HepG2 (cell line): ENCODE measurements around the gene RNASE13. TPM values are rescaled to one million over a fixed set of nuclear protein-coding genes. Genes with fewer than 3 reads are reported as not detected.

Experiments used
- ARID4A ChIP-seq: sonication (generic); formaldehyde crosslinking; IDR thresholded peaks from 2 replicates; pipeline ENCODE4 v1.5.0; 2020; ENCODE audit warnings: mild to moderate bottlenecking, missing genetic modification reagents, borderline replicate concordance
- CENPX ChIP-seq: sonication (generic); formaldehyde crosslinking; IDR thresholded peaks from 2 replicates; pipeline ENCODE4 v1.9.0; 2021; ENCODE audit warnings: mild to moderate bottlenecking, missing genetic modification reagents, moderate library complexity
- ETV5 ChIP-seq: IDR thresholded peaks from 2 replicates; pipeline ENCODE4 v1.6.1; 2018; ENCODE audit warnings: missing biosample characterization, missing genetic modification reagents, inconsistent platforms, borderline replicate concordance
- FOSL1 ChIP-seq: sonication (generic); formaldehyde crosslinking; IDR thresholded peaks from 2 replicates; pipeline ENCODE4 v1.9.0; 2021; ENCODE audit warnings: missing genetic modification reagents, borderline replicate concordance
- GATAD2A ChIP-seq: IDR thresholded peaks from 2 replicates; pipeline ENCODE4 v1.6.1; 2016
- HNF4A ChIP-seq: sonication (generic); formaldehyde crosslinking; IDR thresholded peaks from 2 replicates; pipeline ENCODE4 v1.4.0; 2020; ENCODE audit warnings: missing genetic modification reagents
- MED1 ChIP-seq: sonication (generic); formaldehyde crosslinking; IDR thresholded peaks from 2 replicates; pipeline ENCODE4 v1.4.0; 2020; ENCODE audit warnings: missing genetic modification reagents
- POGZ ChIP-seq: sonication (generic); formaldehyde crosslinking; IDR thresholded peaks from 2 replicates; pipeline ENCODE4 v1.4.0; 2020; ENCODE audit warnings: mild to moderate bottlenecking, missing genetic modification reagents
- SRSF4 ChIP-seq: fragments of 200-400 bp; formaldehyde crosslinking; IDR thresholded peaks from one replicate; pipeline ENCODE4 v1.6.1; 2018; ENCODE audit warnings: mild to moderate bottlenecking, low read depth, low read length, moderate library complexity; ENCODE audit not compliant: poor library complexity, severe bottlenecking
- TBX2 ChIP-seq: sonication (generic); formaldehyde crosslinking; IDR thresholded peaks from 2 replicates; pipeline ENCODE4 v1.5.0; 2020; ENCODE audit warnings: missing genetic modification reagents, mild to moderate bottlenecking, borderline replicate concordance
- ZFX ChIP-seq: sonication (generic); formaldehyde crosslinking; IDR thresholded peaks from 2 replicates; pipeline ENCODE4 v1.4.0; 2020; ENCODE audit warnings: mild to moderate bottlenecking, low read depth, missing genetic modification reagents, moderate library complexity
- ZNF572 ChIP-seq: sonication (generic); formaldehyde crosslinking; IDR thresholded peaks from 2 replicates; pipeline ENCODE4 v1.5.1; 2020; ENCODE audit warnings: mild to moderate bottlenecking, missing genetic modification reagents
- ZNF777 ChIP-seq: sonication (generic); formaldehyde crosslinking; IDR thresholded peaks from 2 replicates; pipeline ENCODE4 v1.4.0; 2020; ENCODE audit warnings: missing genetic modification reagents
- polyA plus RNA-seq, 8 experiments: library from polyadenylated mRNA; depleted of rRNA in 3 of 8; stranded (reverse) in 7 of 8; unstranded in 1 of 8; fragments of >200 nt; fragmentation: Illumina TruSeq in 4 of 8; extraction: Trizol in 4 of 8; gene quantifications; 2 replicates each; pipeline versions ENCODE4 v1.2.1 to v1.2.3, GENCODE V29; 2011 to 2016; ENCODE audit warnings: low read depth in 4 of 8, missing spikeins in 1 of 8, mixed read lengths in 1 of 8; ENCODE audit not compliant: insufficient read depth in 1 of 8
- total RNA-seq, 5 experiments: library from RNA; depleted of rRNA; stranded (reverse); fragments of >200 nt; fragmentation: Illumina TruSeq; extraction: Trizol; gene quantifications; 2 replicates each; pipeline ENCODE4 v1.2.3, GENCODE V29; 2016; ENCODE audit warnings: low read depth in 1 of 5
- TF ChIP-seq, protein P1 (sequence below): sonication (generic); formaldehyde crosslinking; IDR thresholded peaks from 2 replicates; pipeline ENCODE4 v1.4.0; 2020; ENCODE audit warnings: missing genetic modification reagents
- TF ChIP-seq, protein P2 (sequence below): sonication (generic); formaldehyde crosslinking; IDR thresholded peaks from 2 replicates; pipeline ENCODE4 v1.5.1; 2020; ENCODE audit warnings: mild to moderate bottlenecking, missing genetic modification reagents, moderate library complexity
- TF ChIP-seq, protein P3 (sequence below): sonication (generic); formaldehyde crosslinking; IDR thresholded peaks from 2 replicates; pipeline ENCODE4 v1.5.0; 2020; ENCODE audit warnings: missing genetic modification reagents, mild to moderate bottlenecking, borderline replicate concordance

Gene RNASE13
- total and polyA plus RNA-seq, 2 of the 13 experiments (the other 11 are each of a cell fraction or from before 2014, with no cell fraction given): 1.0 TPM; not detected in 1

- TF ChIP-seq, protein P1, sequence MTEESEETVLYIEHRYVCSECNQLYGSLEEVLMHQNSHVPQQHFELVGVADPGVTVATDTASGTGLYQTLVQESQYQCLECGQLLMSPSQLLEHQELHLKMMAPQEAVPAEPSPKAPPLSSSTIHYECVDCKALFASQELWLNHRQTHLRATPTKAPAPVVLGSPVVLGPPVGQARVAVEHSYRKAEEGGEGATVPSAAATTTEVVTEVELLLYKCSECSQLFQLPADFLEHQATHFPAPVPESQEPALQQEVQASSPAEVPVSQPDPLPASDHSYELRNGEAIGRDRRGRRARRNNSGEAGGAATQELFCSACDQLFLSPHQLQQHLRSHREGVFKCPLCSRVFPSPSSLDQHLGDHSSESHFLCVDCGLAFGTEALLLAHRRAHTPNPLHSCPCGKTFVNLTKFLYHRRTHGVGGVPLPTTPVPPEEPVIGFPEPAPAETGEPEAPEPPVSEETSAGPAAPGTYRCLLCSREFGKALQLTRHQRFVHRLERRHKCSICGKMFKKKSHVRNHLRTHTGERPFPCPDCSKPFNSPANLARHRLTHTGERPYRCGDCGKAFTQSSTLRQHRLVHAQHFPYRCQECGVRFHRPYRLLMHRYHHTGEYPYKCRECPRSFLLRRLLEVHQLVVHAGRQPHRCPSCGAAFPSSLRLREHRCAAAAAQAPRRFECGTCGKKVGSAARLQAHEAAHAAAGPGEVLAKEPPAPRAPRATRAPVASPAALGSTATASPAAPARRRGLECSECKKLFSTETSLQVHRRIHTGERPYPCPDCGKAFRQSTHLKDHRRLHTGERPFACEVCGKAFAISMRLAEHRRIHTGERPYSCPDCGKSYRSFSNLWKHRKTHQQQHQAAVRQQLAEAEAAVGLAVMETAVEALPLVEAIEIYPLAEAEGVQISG: peak; percentile 83
- TF ChIP-seq CENPX: no peak
- TF ChIP-seq MED1 (CRISPR knock-in tag): 0 out of 2 replicates have a peak, but pooled peaks have one; percentile 42
- TF ChIP-seq HNF4A (CRISPR knock-in tag): peak; percentile 62
- TF ChIP-seq ARID4A: peak; percentile 32; the same call in 1 of the 2 replicates
- TF ChIP-seq ZNF777 (CRISPR knock-in tag): 0 out of 2 replicates have a peak, but pooled peaks have one; percentile 46
- no peak for TF ChIP-seq ZNF572
- TF ChIP-seq POGZ (CRISPR knock-in tag): no peak
- no peak for TF ChIP-seq SRSF4
- no peak for TF ChIP-seq FOSL1
- TF ChIP-seq TBX2 (CRISPR knock-in tag): no peak
- TF ChIP-seq, protein P2, sequence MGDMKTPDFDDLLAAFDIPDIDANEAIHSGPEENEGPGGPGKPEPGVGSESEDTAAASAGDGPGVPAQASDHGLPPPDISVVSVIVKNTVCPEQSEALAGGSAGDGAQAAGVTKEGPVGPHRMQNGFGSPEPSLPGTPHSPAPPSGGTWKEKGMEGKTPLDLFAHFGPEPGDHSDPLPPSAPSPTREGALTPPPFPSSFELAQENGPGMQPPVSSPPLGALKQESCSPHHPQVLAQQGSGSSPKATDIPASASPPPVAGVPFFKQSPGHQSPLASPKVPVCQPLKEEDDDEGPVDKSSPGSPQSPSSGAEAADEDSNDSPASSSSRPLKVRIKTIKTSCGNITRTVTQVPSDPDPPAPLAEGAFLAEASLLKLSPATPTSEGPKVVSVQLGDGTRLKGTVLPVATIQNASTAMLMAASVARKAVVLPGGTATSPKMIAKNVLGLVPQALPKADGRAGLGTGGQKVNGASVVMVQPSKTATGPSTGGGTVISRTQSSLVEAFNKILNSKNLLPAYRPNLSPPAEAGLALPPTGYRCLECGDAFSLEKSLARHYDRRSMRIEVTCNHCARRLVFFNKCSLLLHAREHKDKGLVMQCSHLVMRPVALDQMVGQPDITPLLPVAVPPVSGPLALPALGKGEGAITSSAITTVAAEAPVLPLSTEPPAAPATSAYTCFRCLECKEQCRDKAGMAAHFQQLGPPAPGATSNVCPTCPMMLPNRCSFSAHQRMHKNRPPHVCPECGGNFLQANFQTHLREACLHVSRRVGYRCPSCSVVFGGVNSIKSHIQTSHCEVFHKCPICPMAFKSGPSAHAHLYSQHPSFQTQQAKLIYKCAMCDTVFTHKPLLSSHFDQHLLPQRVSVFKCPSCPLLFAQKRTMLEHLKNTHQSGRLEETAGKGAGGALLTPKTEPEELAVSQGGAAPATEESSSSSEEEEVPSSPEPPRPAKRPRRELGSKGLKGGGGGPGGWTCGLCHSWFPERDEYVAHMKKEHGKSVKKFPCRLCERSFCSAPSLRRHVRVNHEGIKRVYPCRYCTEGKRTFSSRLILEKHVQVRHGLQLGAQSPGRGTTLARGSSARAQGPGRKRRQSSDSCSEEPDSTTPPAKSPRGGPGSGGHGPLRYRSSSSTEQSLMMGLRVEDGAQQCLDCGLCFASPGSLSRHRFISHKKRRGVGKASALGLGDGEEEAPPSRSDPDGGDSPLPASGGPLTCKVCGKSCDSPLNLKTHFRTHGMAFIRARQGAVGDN (CRISPR knock-in tag): peak; percentile 75
- TF ChIP-seq, protein P3, sequence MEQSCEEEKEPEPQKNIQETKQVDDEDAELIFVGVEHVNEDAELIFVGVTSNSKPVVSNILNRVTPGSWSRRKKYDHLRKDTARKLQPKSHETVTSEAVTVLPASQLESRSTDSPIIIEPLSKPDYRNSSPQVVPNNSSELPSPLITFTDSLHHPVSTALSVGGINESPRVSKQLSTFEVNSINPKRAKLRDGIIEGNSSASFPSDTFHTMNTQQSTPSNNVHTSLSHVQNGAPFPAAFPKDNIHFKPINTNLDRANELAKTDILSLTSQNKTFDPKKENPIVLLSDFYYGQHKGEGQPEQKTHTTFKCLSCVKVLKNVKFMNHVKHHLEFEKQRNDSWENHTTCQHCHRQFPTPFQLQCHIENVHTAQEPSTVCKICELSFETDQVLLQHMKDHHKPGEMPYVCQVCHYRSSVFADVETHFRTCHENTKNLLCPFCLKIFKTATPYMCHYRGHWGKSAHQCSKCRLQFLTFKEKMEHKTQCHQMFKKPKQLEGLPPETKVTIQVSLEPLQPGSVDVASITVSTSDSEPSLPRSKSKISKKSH (CRISPR knock-in tag): no peak
- TF ChIP-seq ZFX: peak; percentile 18; the same call in 1 of the 2 replicates
- TF ChIP-seq ETV5 (CRISPR knock-in tag): peak; percentile 35; the same call in 1 of the 2 replicates
- 0 out of 2 replicates have a peak, but pooled peaks have one; percentile 23 for TF ChIP-seq GATAD2A
Measured at GRCh38 chr14:21058903-21059302, 24.3 kb upstream of the RNASE13 start (continued).
